Endothelial cell of umbilical vein (primary cell): ENCODE results near the gene ALPK1. TPM values are rescaled to one million over a fixed set of nuclear protein-coding genes. Genes with fewer than 3 reads are reported as not detected.

ENCODE experiments used
- BruUV-seq: library from RNA; stranded (reverse); fragments of 400-500 nt; replicated peaks from 2 replicates; lab custom pipeline; 2021; lab: Mats Ljungman, UMichigan
- CTCF ChIA-PET: fragments of 300-600, 350-600 bp; sonication (Branson Sonifier 250); formaldehyde crosslinking; loops from one replicate; lab custom pipeline; 2021; ENCODE audit warnings: antibody characterized with exemption, inconsistent platforms; lab: Charles Lee
- POLR2A ChIA-PET: fragments of 300-600, 350-600 bp; sonication (Branson Sonifier 250); formaldehyde crosslinking; loops from one replicate; lab custom pipeline; 2021; ENCODE audit warnings: antibody characterized with exemption, inconsistent platforms; lab: Charles Lee
- DNase-seq: peaks from one replicate; pipeline ENCODE4 v3.0.0-alpha.2; 2011; ENCODE audit warnings: low read depth, low spot score
- FAIRE-seq: peaks from 2 replicates; lab custom pipeline; 2011; peaks lifted over from hg19 to GRCh38; lab: Jason Lieb, UNC
- H2AFZ ChIP-seq: 2 replicates; pipeline ENCODE4 v1.6.0; 2012; ENCODE audit warnings: low read depth, low read length, control low read depth, inconsistent platforms
- H3K27ac ChIP-seq: 2 replicates; pipeline ENCODE4 v1.5.1; 2011; ENCODE audit warnings: low read depth, mild to moderate bottlenecking, control low read depth, low read length, moderate library complexity; ENCODE audit not compliant: insufficient read depth
- H3K27me3 ChIP-seq, 2 experiments: 2 replicates each; pipeline versions ENCODE4 v1.6.0 to v1.6.1; 2011; ENCODE audit warnings: low read length in 2 of 2, mixed read lengths in 1 of 2; ENCODE audit not compliant: control insufficient read depth in 2 of 2, insufficient read depth in 2 of 2
- H3K36me3 ChIP-seq, 2 experiments: 2 replicates in 1 of 2; 3 replicates in 1 of 2; pipeline ENCODE4 v1.5.1; 2011; ENCODE audit warnings: low read length in 2 of 2, mild to moderate bottlenecking in 1 of 2, moderate library complexity in 1 of 2; ENCODE audit not compliant: control insufficient read depth in 2 of 2, insufficient read depth in 2 of 2; ENCODE audit errors: extremely low read depth in 1 of 2
- H3K4me1 ChIP-seq: 3 replicates; pipeline ENCODE4 v1.5.1; 2011; ENCODE audit warnings: mild to moderate bottlenecking, low read length; ENCODE audit not compliant: control insufficient read depth, insufficient read depth; ENCODE audit errors: extremely low read depth
- H3K4me2 ChIP-seq: 2 replicates; pipeline ENCODE4 v1.6.1; 2011; ENCODE audit warnings: low read length, control low read depth, mixed read lengths; ENCODE audit not compliant: insufficient read depth
- H3K4me3 ChIP-seq, 3 experiments: fragments of 200-600 bp in 1 of 3; sonication (generic), shearing (Covaris generic) in 1 of 3; replicated peaks in 1 of 3; 2 replicates each; pipeline ENCODE4 v1.5.1; 2011 to 2016; ENCODE audit warnings: control low read depth in 3 of 3, low read length in 3 of 3, mild to moderate bottlenecking in 2 of 3, inconsistent platforms in 1 of 3, low read depth in 1 of 3, moderate library complexity in 1 of 3; ENCODE audit not compliant: insufficient read depth in 1 of 3
- H3K79me2 ChIP-seq: 2 replicates; pipeline ENCODE4 v1.6.0; 2012; ENCODE audit warnings: low read length, inconsistent platforms; ENCODE audit not compliant: control insufficient read depth, insufficient read depth
- H3K9ac ChIP-seq: replicated peaks from 2 replicates; pipeline ENCODE3; 2011; ENCODE audit warnings: low read length, control low read depth; ENCODE audit not compliant: insufficient read depth; ENCODE audit errors: extremely low read depth
- H3K9me1 ChIP-seq: replicated peaks from 3 replicates; pipeline ENCODE4 v1.6.0; 2011; ENCODE audit warnings: mild to moderate bottlenecking, low read length; ENCODE audit not compliant: control insufficient read depth, insufficient read depth; ENCODE audit errors: extremely low read depth
- H3K9me3 ChIP-seq: replicated peaks from 2 replicates; pipeline ENCODE4 v1.5.1; 2012; ENCODE audit warnings: low read length, inconsistent platforms; ENCODE audit not compliant: control insufficient read depth, insufficient read depth
- H4K20me1 ChIP-seq: replicated peaks from 2 replicates; pipeline ENCODE3; 2011; ENCODE audit warnings: mild to moderate bottlenecking, low read length; ENCODE audit not compliant: control insufficient read depth, insufficient read depth; ENCODE audit errors: extremely low read depth
- CTCF ChIP-seq, 2 donors: IDR thresholded peaks; 1 replicate in 1 of 2; 2 replicates in 1 of 2; pipeline ENCODE4 v1.5.1; 2011; ENCODE audit warnings: low read length in 2 of 2, mild to moderate bottlenecking in 2 of 2, moderate library complexity in 2 of 2, control low read depth in 1 of 2, inconsistent platforms in 1 of 2, low read depth in 1 of 2; ENCODE audit not compliant: insufficient read depth in 1 of 2; ENCODE audit errors: extremely low read depth in 1 of 2
- FOS ChIP-seq: IDR thresholded peaks from 2 replicates; pipeline ENCODE4 v1.6.1; 2011; ENCODE audit warnings: mild to moderate bottlenecking, low read length, moderate library complexity, borderline replicate concordance; ENCODE audit not compliant: insufficient read depth
- GATA2 ChIP-seq: IDR thresholded peaks from 2 replicates; pipeline ENCODE4 v1.7.0; 2011; ENCODE audit warnings: low read depth, mild to moderate bottlenecking, moderate library complexity, mixed read lengths, low read length; ENCODE audit not compliant: insufficient read length, insufficient read depth
- JUN ChIP-seq: IDR thresholded peaks from 2 replicates; pipeline ENCODE4 v1.6.1; 2011; ENCODE audit warnings: borderline replicate concordance, low read depth; ENCODE audit not compliant: insufficient read length, insufficient read depth
- MYC ChIP-seq: IDR thresholded peaks from one replicate; pipeline ENCODE4 v1.6.1; 2011; ENCODE audit warnings: mild to moderate bottlenecking, low read depth, low read length
- POLR2A ChIP-seq: IDR thresholded peaks from 2 replicates; pipeline ENCODE4 v1.6.1; 2012; ENCODE audit warnings: low read depth, mild to moderate bottlenecking, control low read depth, low read length
- POLR2AphosphoS5 ChIP-seq: IDR thresholded peaks from 2 replicates; pipeline ENCODE4 v1.6.1; 2012; ENCODE audit warnings: low read depth, mild to moderate bottlenecking, control low read depth, low read length, moderate library complexity; ENCODE audit not compliant: insufficient read depth
- dilution Hi-C: fragments of 300-500 bp; cut with MboI; formaldehyde crosslinking; loops from one replicate; pipeline ENCODE4 v1.15.0; 2019; ENCODE audit warnings: low sequenced_read_pairs; ENCODE audit not compliant: extremely low pct_ligation_motif_present
- intact Hi-C: fragments of 100-400 bp; cut with micrococcal nuclease; formaldehyde crosslinking; loops from one replicate; pipeline ENCODE4 v1.10.0; 2022
- polyA plus RNA-seq, 4 experiments: library from polyadenylated mRNA; depleted of rRNA in 3 of 4; stranded (reverse) in 3 of 4; unstranded in 1 of 4; fragments of >200 nt; gene quantifications; 2 replicates each; pipeline versions ENCODE4 v1.2.1 to v1.2.3, GENCODE V29; 2011 to 2012; ENCODE audit warnings: missing spikeins in 1 of 4
- total RNA-seq: library from RNA; stranded (reverse); gene quantifications from 2 replicates; pipeline ENCODE4 v1.2.3, GENCODE V29; 2021

ALPK1 gene
- total and polyA plus RNA-seq, 2 donors (not counting 3 experiments of a cell fraction or from before 2014, with no cell fraction given): 1.4 to 5.5 TPM

GRCh38 chr4:112321776-112322684 is 24.9 kb downstream of the ALPK1 start:
- peak overlapping the region; percentile 36 for H3K4me2 ChIP-seq
- BruUV-seq: no TSS peak
- no peaks in the 10 kb centered on the region for H3K36me3 ChIP-seq
- no peaks in the 10 kb centered on the region for H3K79me2 ChIP-seq
- H3K9me3 ChIP-seq: no peaks in the 10 kb centered on the region
- DNase-seq (peak; percentile 81), FAIRE-seq (peak; percentile 8)
- POLR2A ChIA-PET: no interaction called here
- H3K9me1 ChIP-seq: no peaks in the 10 kb centered on the region
- no peak overlapping the region for H3K4me3 ChIP-seq
- H4K20me1 ChIP-seq: no peaks in the 10 kb centered on the region
- H3K4me1 ChIP-seq: peaks cover 4% of the 10 kb centered on the region
- CTCF ChIA-PET: interaction anchor here (2.0 kb wide), 1 partner anchor 108 kb away, joined by 5 read pairs; no protein-coding TSS in a partner anchor
- TF ChIP-seq CTCF (IDR thresholded peaks at IDR 0.05; ENCODE audit: extremely low read depth in 1 of 2, insufficient read depth in 1 of 2, low read depth in 1 of 2, low read length in 2 of 2): peak; percentile 71 to 86
- no peak for TF ChIP-seq POLR2AphosphoS5
- dilution Hi-C loops: no loop called here
- no peaks in the 10 kb centered on the region for H3K27me3 ChIP-seq
- no peak overlapping the region for H3K27ac ChIP-seq
- no peak overlapping the region for H2AFZ ChIP-seq
- no peak overlapping the region for H3K9ac ChIP-seq
- intact Hi-C loops: loop anchor here (1.0 to 2.0 kb wide), 2 partner anchors 37 to 223 kb away; partner anchors contain the start of gene TIFA

- H4K20me1 ChIP-seq: no peaks in the 10 kb centered on the region
- H3K9ac ChIP-seq: no peak overlapping the region
- H3K4me2 ChIP-seq: no peak overlapping the region
- no peak overlapping the region for H3K27ac ChIP-seq
- no peak overlapping the region for H2AFZ ChIP-seq
- dilution Hi-C loops: no loop called here
- BruUV-seq: no TSS peak
- CTCF ChIA-PET: no interaction called here
- TF ChIP-seq CTCF (IDR thresholded peaks at IDR 0.05; ENCODE audit: extremely low read depth in 1 of 2, insufficient read depth in 1 of 2, low read depth in 1 of 2, low read length in 2 of 2): no peak
- no peak for TF ChIP-seq POLR2AphosphoS5
- TF ChIP-seq MYC: no peak
- TF ChIP-seq JUN: no peak
- TF ChIP-seq FOS: no peak
- TF ChIP-seq POLR2A: no peak
- TF ChIP-seq GATA2: no peak
- H3K27me3 ChIP-seq: no peaks in the 10 kb centered on the region
- H3K36me3 ChIP-seq: no peaks in the 10 kb centered on the region
- H3K4me1 ChIP-seq: peaks cover 4% of the 10 kb centered on the region
- DNase-seq: no peak
- H3K79me2 ChIP-seq: no peaks in the 10 kb centered on the region
- no peaks in the 10 kb centered on the region for H3K9me1 ChIP-seq
- no peak overlapping the region for H3K4me3 ChIP-seq
- intact Hi-C loops: no loop called here
- no peaks in the 10 kb centered on the region for H3K9me3 ChIP-seq
- POLR2A ChIA-PET: no interaction called here
- FAIRE-seq: no peak
Observed at GRCh38 chr4:112322866-112323265, 25.7 kb downstream of the ALPK1 start.
